Fibroblast of lung (primary cell): ENCODE results near the gene BRCC3.

ENCODE experiments used
- EZH2 ChIP-seq: IDR thresholded peaks from 2 replicates; pipeline ENCODE4 v1.5.1; 2012; ENCODE audit warnings: low read length, control low read depth, mild to moderate bottlenecking; ENCODE audit errors: missing control alignments
- TF ChIP-seq, protein P1 (sequence below), 2 donors: IDR thresholded peaks in 1 of 2; conservative IDR thresholded peaks in 1 of 2; 1 replicate in 1 of 2; 2 replicates in 1 of 2; pipeline ENCODE4 v1.5.1; 2011 to 2012; ENCODE audit warnings: low read length in 2 of 2, control low read depth in 1 of 2, inconsistent platforms in 1 of 2, low read depth in 1 of 2, mild to moderate bottlenecking in 1 of 2

DNA sequence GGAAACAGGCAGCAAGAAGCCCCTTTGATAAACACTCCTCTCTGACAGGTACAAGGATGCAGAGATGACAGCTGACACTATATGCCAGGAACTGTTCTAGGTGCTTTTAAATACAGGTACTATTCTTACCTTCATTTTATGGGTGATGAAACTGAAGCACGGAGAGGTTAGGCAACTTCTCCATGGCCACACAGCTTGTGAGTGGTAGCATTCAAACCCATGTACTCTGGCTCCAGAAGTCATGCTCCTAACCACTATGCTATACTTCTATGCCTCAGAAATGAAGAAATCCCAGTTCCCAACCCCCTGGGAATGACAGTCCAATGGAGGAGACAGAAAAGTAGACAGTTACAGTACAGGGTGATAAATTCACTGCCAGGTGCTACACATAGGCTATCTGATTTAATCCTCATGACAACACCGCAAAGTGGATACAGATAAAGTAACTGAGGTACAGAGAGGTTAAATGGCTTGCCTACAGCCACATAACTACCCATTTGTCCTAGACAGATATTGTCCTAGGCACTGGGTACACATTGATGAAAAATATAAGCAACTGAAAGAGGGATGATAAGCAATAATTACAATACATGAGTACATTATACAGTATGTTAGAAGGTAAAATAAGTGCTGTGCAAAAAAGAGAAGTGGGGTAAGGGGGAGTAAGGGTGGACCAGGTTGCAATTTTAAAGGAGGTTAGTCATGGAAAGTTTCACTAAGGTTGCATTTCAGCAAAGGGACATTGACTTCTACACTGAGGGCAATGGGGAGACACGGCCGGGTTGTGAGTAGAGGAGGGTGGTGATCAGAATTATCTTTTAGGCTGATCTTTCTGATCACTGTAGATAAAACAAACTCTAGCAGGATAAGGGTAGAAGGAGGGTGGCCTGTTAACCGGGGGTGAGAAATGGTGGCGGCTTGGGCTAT is 47.1 kb upstream of the BRCC3 start:
- TF ChIP-seq, protein P1, sequence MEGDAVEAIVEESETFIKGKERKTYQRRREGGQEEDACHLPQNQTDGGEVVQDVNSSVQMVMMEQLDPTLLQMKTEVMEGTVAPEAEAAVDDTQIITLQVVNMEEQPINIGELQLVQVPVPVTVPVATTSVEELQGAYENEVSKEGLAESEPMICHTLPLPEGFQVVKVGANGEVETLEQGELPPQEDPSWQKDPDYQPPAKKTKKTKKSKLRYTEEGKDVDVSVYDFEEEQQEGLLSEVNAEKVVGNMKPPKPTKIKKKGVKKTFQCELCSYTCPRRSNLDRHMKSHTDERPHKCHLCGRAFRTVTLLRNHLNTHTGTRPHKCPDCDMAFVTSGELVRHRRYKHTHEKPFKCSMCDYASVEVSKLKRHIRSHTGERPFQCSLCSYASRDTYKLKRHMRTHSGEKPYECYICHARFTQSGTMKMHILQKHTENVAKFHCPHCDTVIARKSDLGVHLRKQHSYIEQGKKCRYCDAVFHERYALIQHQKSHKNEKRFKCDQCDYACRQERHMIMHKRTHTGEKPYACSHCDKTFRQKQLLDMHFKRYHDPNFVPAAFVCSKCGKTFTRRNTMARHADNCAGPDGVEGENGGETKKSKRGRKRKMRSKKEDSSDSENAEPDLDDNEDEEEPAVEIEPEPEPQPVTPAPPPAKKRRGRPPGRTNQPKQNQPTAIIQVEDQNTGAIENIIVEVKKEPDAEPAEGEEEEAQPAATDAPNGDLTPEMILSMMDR (conservative IDR thresholded peaks at IDR 0.05 in 1 of 2, IDR thresholded peaks at IDR 0.05 in 1 of 2; ENCODE audit: low read depth in 1 of 2, low read length in 2 of 2): no peak
- TF ChIP-seq EZH2: no peak
